Right ventricle myocardium inferior (tissue), 1 donor: ENCODE data around the gene COL6A2. TPM values are rescaled to one million over a fixed set of nuclear protein-coding genes. Genes with fewer than 3 reads are reported as not detected.
"Not testable (repeated sequence)": the region's sequence is repeated elsewhere in the genome, so short reads cannot be mapped to it uniquely, and the experiment has no call there.

Experiments used
- ATAC-seq: fragments of 200-7000 bp; cut with Tn5 transposase; one replicate; pipeline ENCODE4 v1.9.1; 2020; ENCODE audit warnings: mild to moderate bottlenecking, moderate library complexity
- DNase-seq: peaks from one replicate; pipeline ENCODE4 v3.0.0; 2021; ENCODE audit errors: missing footprints
- intact Hi-C: fragments of 100-400 bp; cut with DNase I; formaldehyde crosslinking; loops from one replicate; pipeline ENCODE4 v1.11.0; 2022
- total RNA-seq: library from RNA; stranded (reverse); fragmentation: NEBNext Ultra II Directional; extraction: Animal tissue kit (Norgen Biotek cat#: 25700); gene quantifications from one replicate; pipeline ENCODE4 v1.2.1, GENCODE V29; 2021
- donor health status: DM: no; HTN: yes; CAD: no; lungs with severe emphysema.

COL6A2 gene
- total RNA-seq, 1 donor from 2014 or later: 254 TPM

DNA sequence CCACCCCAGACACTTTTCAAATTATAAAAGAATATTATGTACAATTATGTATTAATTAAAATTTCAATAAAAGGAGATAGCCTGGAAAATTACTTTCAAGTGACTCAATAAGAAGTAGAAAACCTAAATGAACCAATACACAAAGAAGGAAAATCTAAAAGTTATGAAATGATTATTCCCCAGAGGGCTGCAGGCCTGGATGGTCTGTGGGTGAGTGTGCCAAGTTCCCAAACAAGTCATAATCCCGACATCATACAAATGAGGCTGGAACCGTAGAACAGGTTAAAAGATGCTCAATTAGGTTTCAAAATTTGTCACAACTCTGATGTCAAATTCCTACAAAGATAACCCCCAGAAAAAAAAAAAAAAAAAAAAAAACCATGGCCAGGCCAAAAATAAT is 73.7 kb downstream of the COL6A2 start:
- DNase-seq: no peak
- peak; percentile 37 for ATAC-seq
- intact Hi-C loops: no loop called here

DNA sequence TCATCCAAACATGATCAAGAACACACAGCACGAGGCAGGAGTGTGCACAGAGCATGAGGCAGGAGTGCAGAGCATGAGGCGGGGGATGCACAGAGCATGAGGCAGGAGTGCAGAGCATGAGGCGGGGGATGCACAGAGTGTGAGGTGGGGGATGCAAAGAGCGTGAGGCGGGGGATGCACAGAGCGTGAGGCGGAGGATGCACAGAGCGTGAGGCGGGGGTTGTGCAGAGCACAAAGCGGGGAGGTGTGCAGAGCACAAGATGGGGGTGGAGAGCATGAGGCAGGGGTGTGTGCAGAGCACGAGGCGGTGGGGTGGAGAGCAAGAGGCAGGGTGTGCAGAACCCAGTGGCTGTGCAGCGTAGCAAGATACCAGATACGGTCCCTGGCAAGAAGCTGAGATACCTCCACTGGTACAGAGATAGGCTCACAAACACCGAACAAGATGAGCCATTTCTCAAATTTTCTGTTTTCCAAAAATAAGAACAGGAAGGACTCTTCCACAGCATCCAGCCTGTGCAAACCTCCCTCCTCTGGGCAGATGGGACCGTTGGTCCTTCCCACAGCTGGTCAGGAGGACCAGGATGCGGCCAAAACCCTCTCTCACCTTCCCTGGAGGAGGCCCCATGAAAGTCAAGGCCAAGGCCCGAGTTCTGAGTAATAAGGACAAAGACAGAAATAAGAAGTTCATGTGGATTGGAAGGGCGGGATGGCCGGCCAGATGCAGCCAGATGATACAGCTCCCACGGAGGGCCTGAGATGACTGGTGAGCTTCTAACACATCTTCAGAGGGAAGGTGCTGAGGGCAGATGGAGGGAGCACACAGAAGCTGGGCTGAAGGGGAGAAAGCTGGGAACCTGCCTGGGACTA is 74.3 kb downstream of the COL6A2 start:
- no peak for DNase-seq
- peak; percentile 52 for ATAC-seq
- intact Hi-C loops: no loop called here

DNA sequence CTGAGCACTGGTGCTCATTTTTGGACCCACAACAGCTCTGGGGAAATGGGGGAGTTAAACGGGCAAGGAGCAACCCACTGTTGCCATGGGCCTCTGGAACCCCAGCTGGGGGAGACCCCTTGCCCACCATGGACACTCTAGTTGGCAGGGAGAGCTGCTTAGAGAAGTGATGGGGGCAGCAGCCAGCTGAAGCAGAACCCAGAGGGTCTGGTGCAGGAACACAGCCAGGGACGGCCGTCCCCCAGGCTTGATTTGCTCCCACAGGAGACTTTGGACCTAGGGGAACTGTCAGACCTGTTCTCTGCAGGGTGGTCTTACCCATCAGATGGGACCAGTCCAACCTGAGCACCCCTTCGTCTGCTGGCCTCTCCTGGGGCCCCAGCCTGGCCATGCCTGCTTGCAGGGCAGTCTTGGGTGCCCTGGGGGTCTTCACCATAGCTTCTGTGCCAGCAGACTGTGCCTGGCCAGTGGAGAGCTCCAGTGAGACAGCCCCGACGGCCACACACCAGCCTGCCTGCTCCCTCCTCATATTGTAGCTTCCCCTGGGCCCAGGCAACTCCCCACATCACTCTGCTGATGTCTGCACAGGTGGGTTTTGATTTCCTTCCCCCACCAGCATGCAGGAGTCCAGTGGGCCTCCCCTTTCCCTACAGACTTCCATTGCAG is 75.1 kb downstream of the COL6A2 start:
- intact Hi-C loops: no loop called here
- ATAC-seq (no peak), DNase-seq (no peak)

- ATAC-seq (no peak), DNase-seq (no peak)
- intact Hi-C loops: no loop called here
These were observed 75.7 kb downstream of the COL6A2 start for GRCh38 chr21:46173573-46173972.

- ATAC-seq, DNase-seq, intact Hi-C loops: not testable (repeated sequence)
These were observed 78.7 kb downstream of the COL6A2 start for GRCh38 chr21:46176443-46177129.

- DNase-seq (no peak), ATAC-seq (no peak)
- intact Hi-C loops: no loop called here
These were observed 81.0 kb downstream of the COL6A2 start for GRCh38 chr21:46178961-46179360.

Other genes with a start within 250 kb of the COL6A2 start
- gene COL6A1, start 116.3 kb upstream of the COL6A2 start, total RNA-seq: 228 TPM
- 1.2 TPM for gene FTCD, start 57.5 kb downstream of the COL6A2 start, total RNA-seq
- 7.7 TPM for gene SPATC1L, start 86.3 kb downstream of the COL6A2 start, total RNA-seq
- 61.0 TPM for gene LSS, start 130.7 kb downstream of the COL6A2 start, total RNA-seq
- gene MCM3AP, start 187.5 kb downstream of the COL6A2 start, total RNA-seq: 56.9 TPM
- gene YBEY, start 188.2 kb downstream of the COL6A2 start, total RNA-seq: 18.6 TPM
- gene C21orf58, start 225.8 kb downstream of the COL6A2 start, total RNA-seq: 1.2 TPM
- 27.3 TPM for gene PCNT, start 226.0 kb downstream of the COL6A2 start, total RNA-seq